Stomach smooth muscle (tissue), 2 donors: Measurements from ENCODE around the gene CCM2.

Experiments
- H3K27ac ChIP-seq: one replicate; pipeline ENCODE4 v1.7.0; 2013; ENCODE audit warnings: mild to moderate bottlenecking, low read length, inconsistent platforms
- H3K27me3 ChIP-seq, 2 donors: one replicate each; pipeline ENCODE4 v1.7.0; 2013; ENCODE audit warnings: low read length in 2 of 2; ENCODE audit not compliant: insufficient read depth in 2 of 2, control insufficient read depth in 1 of 2
- H3K36me3 ChIP-seq, 2 donors: one replicate each; pipeline ENCODE4 v1.7.0; 2013; ENCODE audit warnings: low read length in 2 of 2; ENCODE audit not compliant: control insufficient read depth in 2 of 2, insufficient read depth in 2 of 2
- H3K4me1 ChIP-seq: one replicate; pipeline ENCODE4 v1.7.0; 2013; ENCODE audit warnings: low read length; ENCODE audit not compliant: control insufficient read depth, insufficient read depth
- H3K4me3 ChIP-seq, 2 donors: one replicate each; pipeline ENCODE4 v1.7.0; 2013; ENCODE audit warnings: low read length in 2 of 2
- H3K9ac ChIP-seq, 2 donors: one replicate each; pipeline ENCODE4 v1.7.0; 2013; ENCODE audit warnings: low read length in 2 of 2, mild to moderate bottlenecking in 1 of 2
- H3K9me3 ChIP-seq, 2 donors: one replicate each; pipeline ENCODE4 v1.7.0; 2013; ENCODE audit warnings: low read length in 2 of 2; ENCODE audit not compliant: control insufficient read depth in 2 of 2
- donor health status: healthy.
- donor health status: Pancreatic carcinoma.

CCM2 gene

GRCh38 chr7:44983742-44984477, 16.1 kb upstream of the CCM2 start:
- H3K36me3 ChIP-seq = peaks cover 13 to 35% of the 10 kb centered on the region in 2 donors
- H3K27ac ChIP-seq = no peak overlapping the region
- H3K9ac ChIP-seq = no peak overlapping the region
- no peaks in the 10 kb centered on the region for H3K9me3 ChIP-seq
- H3K4me1 ChIP-seq = peaks cover 14% of the 10 kb centered on the region
- H3K4me3 ChIP-seq = no peak overlapping the region
- no peaks in the 10 kb centered on the region for H3K27me3 ChIP-seq

- no peak overlapping the region for H3K9ac ChIP-seq
- H3K4me3 ChIP-seq = no peak overlapping the region
- no peaks in the 10 kb centered on the region for H3K9me3 ChIP-seq
- peaks cover 14% of the 10 kb centered on the region for H3K4me1 ChIP-seq
- H3K27me3 ChIP-seq = no peaks in the 10 kb centered on the region
- peaks cover 13 to 35% of the 10 kb centered on the region in 2 donors for H3K36me3 ChIP-seq
- H3K27ac ChIP-seq = no peak overlapping the region
These were observed 15.6 kb upstream of the CCM2 start for GRCh38 chr7:44984478-44984758.

- H3K4me1 ChIP-seq = peaks cover 11% of the 10 kb centered on the region
- no peaks in the 10 kb centered on the region for H3K9me3 ChIP-seq
- peaks cover 13 to 35% of the 10 kb centered on the region in 2 donors for H3K36me3 ChIP-seq
- H3K27me3 ChIP-seq = no peaks in the 10 kb centered on the region
- H3K4me3 ChIP-seq = peak overlapping the region; percentile 75 to 90
- H3K9ac ChIP-seq = peak overlapping the region; percentile 85 to 99
- H3K27ac ChIP-seq = peak overlapping the region; percentile 24
These were observed 14.8 kb upstream of the CCM2 start for GRCh38 chr7:44985033-44985695.

- H3K4me3 ChIP-seq = peak overlapping the region; percentile 75 to 90
- peak overlapping the region; percentile 85 to 99 for H3K9ac ChIP-seq
- H3K4me1 ChIP-seq = peaks cover 11% of the 10 kb centered on the region
- H3K27ac ChIP-seq = peak overlapping the region; percentile 97
- H3K36me3 ChIP-seq = peaks cover 13 to 35% of the 10 kb centered on the region in 2 donors
- no peaks in the 10 kb centered on the region for H3K27me3 ChIP-seq
- H3K9me3 ChIP-seq = no peaks in the 10 kb centered on the region
These were observed 14.1 kb upstream of the CCM2 start for GRCh38 chr7:44985900-44986217.

- peak overlapping the region; percentile 75 to 90 for H3K4me3 ChIP-seq
- H3K4me1 ChIP-seq = peaks cover 11% of the 10 kb centered on the region
- peak overlapping the region; percentile 97 for H3K27ac ChIP-seq
- peak overlapping the region; percentile 85 to 99 for H3K9ac ChIP-seq
- H3K27me3 ChIP-seq = no peaks in the 10 kb centered on the region
- H3K9me3 ChIP-seq = no peaks in the 10 kb centered on the region
- H3K36me3 ChIP-seq = peaks cover 13 to 31% of the 10 kb centered on the region in 2 donors
These were observed 13.6 kb upstream of the CCM2 start for GRCh38 chr7:44986218-44987053.

DNA sequence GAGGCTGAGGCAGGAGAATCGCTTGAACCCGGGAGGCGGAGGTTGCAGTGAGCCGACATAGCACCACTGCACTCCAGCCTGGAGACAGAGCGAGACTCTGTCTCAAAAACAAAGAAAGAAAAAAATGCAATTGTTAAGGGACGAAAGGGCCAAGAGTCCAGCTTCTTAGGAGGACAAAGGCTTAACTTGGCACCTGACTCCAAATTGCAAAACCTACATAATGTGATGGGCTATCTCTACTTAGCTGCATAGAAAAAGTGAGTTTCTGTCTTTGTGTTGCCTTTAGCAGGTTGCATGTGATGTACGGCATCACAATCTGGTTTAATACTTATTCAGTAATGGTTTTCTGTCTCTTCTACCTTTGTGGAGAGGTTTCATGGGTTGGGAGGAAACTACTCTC, 12.5 kb upstream of the CCM2 start:
- Histone ChIP-seq H3K4me3 (no peak overlapping the region), H3K27ac (no peak overlapping the region)

GRCh38 chr7:44987996-44988395, 12.0 kb upstream of the CCM2 start:
- Histone ChIP-seq H3K27me3 (no peaks in the 10 kb centered on the region), H3K4me3 (no peak overlapping the region), H3K9ac (no peak overlapping the region), H3K36me3 (peaks cover 8 to 25% of the 10 kb centered on the region in 2 donors), H3K4me1 (peaks cover 11% of the 10 kb centered on the region), H3K27ac (no peak overlapping the region), H3K9me3 (no peaks in the 10 kb centered on the region)

More for the DNA sequence above, 12.5 kb upstream of the CCM2 start:
- Histone ChIP-seq H3K36me3 (peaks cover 13 to 30% of the 10 kb centered on the region in 2 donors), H3K9ac (no peak overlapping the region), H3K4me1 (peaks cover 11% of the 10 kb centered on the region), H3K27me3 (no peaks in the 10 kb centered on the region), H3K9me3 (no peaks in the 10 kb centered on the region)

DNA sequence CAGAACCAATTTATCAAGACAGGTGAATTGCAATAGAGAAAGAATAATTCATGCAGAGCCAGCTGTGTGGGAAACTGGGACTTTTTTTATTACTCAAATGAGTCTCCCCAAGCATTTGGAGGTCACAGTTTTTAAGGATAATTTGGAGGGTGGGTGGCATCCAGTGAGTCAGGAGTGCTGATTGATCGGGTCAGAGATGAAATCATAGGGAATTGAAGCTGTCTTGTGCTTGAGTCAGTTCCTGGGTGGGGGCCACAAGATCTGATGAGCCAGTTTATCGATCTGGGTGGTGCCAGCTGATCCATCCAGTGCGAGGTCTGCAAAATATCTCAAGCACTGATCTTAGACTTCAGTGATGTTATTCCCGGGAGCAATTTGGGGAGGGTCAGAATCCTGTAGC, 11.3 kb upstream of the CCM2 start:
- no peak overlapping the region for H3K27ac ChIP-seq
- H3K36me3 ChIP-seq = peaks cover 5 to 18% of the 10 kb centered on the region in 2 donors
- no peaks in the 10 kb centered on the region for H3K27me3 ChIP-seq
- no peaks in the 10 kb centered on the region for H3K9me3 ChIP-seq
- peaks cover 11% of the 10 kb centered on the region for H3K4me1 ChIP-seq
- H3K4me3 ChIP-seq = no peak overlapping the region
- H3K9ac ChIP-seq = no peak overlapping the region

GRCh38 chr7:44989132-44989531, 10.9 kb upstream of the CCM2 start:
- Histone ChIP-seq H3K9me3 (no peaks in the 10 kb centered on the region), H3K27me3 (no peaks in the 10 kb centered on the region), H3K4me1 (peaks cover 11% of the 10 kb centered on the region), H3K36me3 (peaks cover under 1 to 13% of the 10 kb centered on the region in 2 donors), H3K9ac (no peak overlapping the region), H3K4me3 (no peak overlapping the region), H3K27ac (no peak overlapping the region)

DNA sequence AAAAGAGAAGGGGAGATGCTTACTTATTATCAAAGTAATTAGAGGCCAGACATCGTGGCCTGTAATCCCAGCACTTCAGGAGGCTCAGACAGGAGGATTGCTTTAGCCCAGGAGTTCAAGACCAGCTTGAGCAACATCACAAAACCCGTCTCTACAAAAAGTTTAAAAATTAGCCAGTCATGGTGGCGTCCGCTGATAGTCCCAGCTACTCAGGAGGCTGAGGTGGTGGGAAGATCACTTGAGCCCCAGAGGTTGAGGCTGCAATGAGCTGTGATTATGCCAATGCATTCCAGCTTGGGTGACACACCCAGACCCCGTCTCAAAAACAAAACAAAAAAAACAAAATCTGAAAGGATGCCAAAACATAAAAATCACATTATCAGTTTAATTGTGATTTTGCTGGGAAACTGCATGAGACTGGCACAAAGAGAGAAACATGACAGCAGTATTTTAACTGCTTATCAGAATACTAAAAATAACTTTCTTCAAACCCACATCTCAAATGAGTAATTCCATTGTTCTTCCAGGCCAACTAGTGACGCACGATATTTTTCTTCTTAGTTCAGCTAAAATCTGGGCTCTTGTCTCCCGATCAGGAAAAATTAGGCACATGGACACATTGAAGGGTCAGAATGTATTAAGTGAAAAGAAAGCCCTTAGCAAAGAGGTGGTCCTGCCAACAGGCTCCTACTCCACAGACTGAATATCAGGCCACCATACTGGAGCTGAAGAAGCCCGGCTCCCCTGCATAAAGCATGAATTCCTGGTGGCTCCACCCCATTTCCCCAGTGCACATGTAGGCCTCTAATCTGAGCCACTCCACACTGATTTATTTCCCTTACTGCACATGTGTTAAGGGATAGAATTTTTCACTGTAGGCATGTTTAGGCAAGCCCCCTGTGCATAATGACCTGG, 9.6 kb upstream of the CCM2 start:
- no peak overlapping the region for H3K4me3 ChIP-seq
- peaks cover 0 to 3% of the 10 kb centered on the region in 2 donors for H3K36me3 ChIP-seq
- H3K27me3 ChIP-seq = no peaks in the 10 kb centered on the region
- H3K9ac ChIP-seq = no peak overlapping the region
- peaks cover 5% of the 10 kb centered on the region for H3K4me1 ChIP-seq
- no peak overlapping the region for H3K27ac ChIP-seq
- H3K9me3 ChIP-seq = no peaks in the 10 kb centered on the region
